SK-N-MC (cell line): ENCODE data around the gene SPATA2.
"Not testable (repeated sequence)": the region's sequence is repeated elsewhere in the genome, so short reads cannot be mapped to it uniquely, and the experiment has no call there.

Experiments used
- DNase-seq: peaks from one replicate; pipeline ENCODE4 v3.0.0-alpha.2; 2011; ENCODE audit warnings: low read depth, low spot score
- H3K27ac ChIP-seq: fragments of 200-600 bp; sonication (generic); 2 replicates; pipeline ENCODE4 v1.5.1; 2016; ENCODE audit warnings: mixed run types
- H3K36me3 ChIP-seq: fragments of 200-600 bp; sonication (generic); 2 replicates; pipeline ENCODE4 v1.6.1; 2017; ENCODE audit warnings: antibody characterized with exemption, low read length, mixed read lengths; ENCODE audit not compliant: insufficient read depth
- H3K4me3 ChIP-seq: fragments of 200-600 bp; sonication (generic); 2 replicates; pipeline ENCODE4 v1.5.1; 2016
- H3K9ac ChIP-seq: fragments of 200-600 bp; sonication (generic); 2 replicates; pipeline ENCODE4 v1.8.0; 2017; ENCODE audit warnings: mixed run types, mixed read lengths; ENCODE audit not compliant: insufficient read length
- H3K9me3 ChIP-seq: fragments of 200-600 bp; sonication (generic); 2 replicates; pipeline ENCODE4 v1.6.1; 2017; ENCODE audit warnings: low read depth, mild to moderate bottlenecking, antibody characterized with exemption, low read length, moderate library complexity, mixed read lengths
- EZH2 ChIP-seq: fragments of 200-600 bp; sonication (generic); IDR thresholded peaks from one replicate; pipeline ENCODE4 v1.6.1; 2017; ENCODE audit warnings: antibody characterized with exemption
- FOXP2 ChIP-seq: optimal IDR thresholded peaks from 2 replicates; pipeline ENCODE3; 2011; ENCODE audit warnings: mild to moderate bottlenecking, moderate library complexity; ENCODE audit not compliant: insufficient read depth; ENCODE audit errors: extremely low read length, control extremely low read depth
- POLR2AphosphoS5 ChIP-seq: IDR thresholded peaks from 2 replicates; pipeline ENCODE4 v1.6.1; 2012; ENCODE audit warnings: mild to moderate bottlenecking, low read depth, low read length, borderline replicate concordance

The SPATA2 gene

GRCh38 chr20:49863666-49864065 is 51.7 kb downstream of the SPATA2 start:
- H3K9me3 ChIP-seq, result no peaks in the 10 kb centered on the region
- DNase-seq, result no peak
- H3K27ac ChIP-seq, result no peak overlapping the region
- H3K36me3 ChIP-seq, result peaks cover 3% of the 10 kb centered on the region; the same call in 1 of the 2 replicates
- no peak overlapping the region for H3K4me3 ChIP-seq
- no peak overlapping the region for H3K9ac ChIP-seq
- TF ChIP-seq EZH2, result no peak
- TF ChIP-seq FOXP2, result no peak
- TF ChIP-seq POLR2AphosphoS5, result no peak

GRCh38 chr20:49862607-49863200 is 52.6 kb downstream of the SPATA2 start:
- TF ChIP-seq FOXP2, result no peak
- TF ChIP-seq POLR2AphosphoS5, result no peak
- no peak overlapping the region for H3K4me3 ChIP-seq
- no peak for DNase-seq

GRCh38 chr20:49861232-49861631 is 54.1 kb downstream of the SPATA2 start:
- H3K9ac ChIP-seq, H3K9me3 ChIP-seq, DNase-seq, H3K36me3 ChIP-seq, H3K4me3 ChIP-seq, H3K27ac ChIP-seq: not testable (repeated sequence)

More at GRCh38 chr20:49862607-49863200, 52.6 kb downstream of the SPATA2 start:
- peaks cover 3% of the 10 kb centered on the region; the same call in 1 of the 2 replicates for H3K36me3 ChIP-seq
- H3K9ac ChIP-seq, result no peak overlapping the region
- H3K9me3 ChIP-seq, result no peaks in the 10 kb centered on the region
- H3K27ac ChIP-seq, result no peak overlapping the region

GRCh38 chr20:49859807-49860206 is 55.5 kb downstream of the SPATA2 start:
- Histone ChIP-seq H3K9me3 (no peaks in the 10 kb centered on the region), H3K9ac (no peak overlapping the region), H3K36me3 (no peaks in the 10 kb centered on the region), H3K27ac (no peak overlapping the region), H3K4me3 (no peak overlapping the region)
- DNase-seq, result no peak
- TF ChIP-seq POLR2AphosphoS5 (no peak), FOXP2 (no peak), EZH2 (no peak)

- TF ChIP-seq EZH2 (no peak), FOXP2 (no peak), POLR2AphosphoS5 (no peak)
- Histone ChIP-seq H3K36me3 (no peaks in the 10 kb centered on the region), H3K9me3 (no peaks in the 10 kb centered on the region), H3K27ac (no peak overlapping the region), H3K9ac (no peak overlapping the region), H3K4me3 (no peak overlapping the region)
- no peak for DNase-seq
These were observed 56.3 kb downstream of the SPATA2 start for GRCh38 chr20:49859011-49859410.

- Histone ChIP-seq H3K4me3 (no peak overlapping the region), H3K27ac (no peak overlapping the region), H3K36me3 (no peaks in the 10 kb centered on the region), H3K9me3 (no peaks in the 10 kb centered on the region), H3K9ac (no peak overlapping the region)
- no peak for TF ChIP-seq EZH2
- no peak for TF ChIP-seq FOXP2
- no peak for TF ChIP-seq POLR2AphosphoS5
- no peak for DNase-seq
These were observed 57.2 kb downstream of the SPATA2 start for GRCh38 chr20:49858076-49858585.

GRCh38 chr20:49856904-49857303 is 58.4 kb downstream of the SPATA2 start:
- no peaks in the 10 kb centered on the region for H3K9me3 ChIP-seq
- no peak overlapping the region for H3K4me3 ChIP-seq
- H3K36me3 ChIP-seq, result no peaks in the 10 kb centered on the region
- H3K9ac ChIP-seq, result no peak overlapping the region
- no peak overlapping the region for H3K27ac ChIP-seq
- no peak for DNase-seq
- no peak for TF ChIP-seq FOXP2
- no peak for TF ChIP-seq EZH2
- TF ChIP-seq POLR2AphosphoS5, result no peak

GRCh38 chr20:49854190-49854875 is 61.0 kb downstream of the SPATA2 start:
- Histone ChIP-seq H3K27ac (no peak overlapping the region), H3K9ac (no peak overlapping the region), H3K9me3 (no peaks in the 10 kb centered on the region), H3K4me3 (no peak overlapping the region), H3K36me3 (no peaks in the 10 kb centered on the region)
- TF ChIP-seq POLR2AphosphoS5, result no peak
- TF ChIP-seq EZH2, result no peak
- TF ChIP-seq FOXP2, result no peak
- DNase-seq, result no peak
